ENCODE results near the gene NFIL3. TPM values are rescaled to one million over a fixed set of nuclear protein-coding genes. Genes with fewer than 3 reads are reported as not detected.

The NFIL3 gene
- total RNA-seq, 120 experiments from 2014 or later: 8.2 to 67.2 (median 16.6) TPM

Other genes starting within 250 kb of the NFIL3 start
- gene AUH, start 61.9 kb downstream of the NFIL3 start, total RNA-seq: 10 to 100 TPM; 21.9 to 46.8 (median 35.4) TPM

Measured in dorsolateral prefrontal cortex (tissue), 118 donors.